B cell (primary cell): ENCODE measurements around the gene FBXO30. TPM values are rescaled to one million over a fixed set of nuclear protein-coding genes. Genes with fewer than 3 reads are reported as not detected.

Experiments
- ATAC-seq: fragments of 200-7000 bp; cut with Tn5 transposase; one replicate; pipeline ENCODE4 v1.10.0; 2021; ENCODE audit warnings: low read depth, mild to moderate bottlenecking, moderate number of reproducible peaks, moderate library complexity
- CTCF ChIA-PET: fragments of 350-600 bp; sonication (Branson Sonifier 250); formaldehyde crosslinking; loops from one replicate; lab custom pipeline; 2021; ENCODE audit warnings: antibody characterized with exemption, inconsistent platforms; lab: Charles Lee
- POLR2A ChIA-PET: fragments of 350-600 bp; sonication (Branson Sonifier 250); formaldehyde crosslinking; loops from one replicate; lab custom pipeline; 2021; ENCODE audit warnings: antibody characterized with exemption; lab: Charles Lee
- DNase-seq: peaks from one replicate; pipeline ENCODE4 v3.0.0; 2013
- H2AFZ ChIP-seq: 2 replicates; pipeline ENCODE4 v1.6.1; 2012; ENCODE audit warnings: mild to moderate bottlenecking, low read depth, low read length; ENCODE audit not compliant: insufficient read depth, poor library complexity, severe bottlenecking
- H3K27ac ChIP-seq, 2 donors: 1 replicate in 1 of 2; 2 replicates in 1 of 2; pipeline ENCODE4 v1.5.1; 2012 to 2013; ENCODE audit warnings: low read length in 2 of 2, mild to moderate bottlenecking in 2 of 2, moderate library complexity in 1 of 2
- H3K27me3 ChIP-seq, 4 experiments: fragments of 200-600 bp in 1 of 4; sonication (generic) in 1 of 4; replicated peaks in 1 of 4; 1 replicate in 2 of 4; 2 replicates in 2 of 4; pipeline versions ENCODE4 v1.6.1 to v1.7.0; 2013 to 2016; ENCODE audit warnings: low read length in 3 of 4, mild to moderate bottlenecking in 2 of 4, mixed read lengths in 1 of 4, moderate library complexity in 1 of 4; ENCODE audit not compliant: insufficient read depth in 4 of 4, control insufficient read depth in 3 of 4; ENCODE audit errors: control extremely low read depth in 1 of 4
- H3K36me3 ChIP-seq, 2 experiments: replicated peaks in 1 of 2; 1 replicate in 1 of 2; 2 replicates in 1 of 2; pipeline versions ENCODE4 v1.6.1 to v1.7.1; 2013; ENCODE audit warnings: low read length in 1 of 2; ENCODE audit not compliant: insufficient read depth in 2 of 2, control insufficient read depth in 1 of 2; ENCODE audit errors: control extremely low read depth in 1 of 2, extremely low read depth in 1 of 2
- H3K4me1 ChIP-seq, 2 donors: fragments of 200-600 bp in 1 of 2; sonication (generic) in 1 of 2; 1 replicate in 1 of 2; 2 replicates in 1 of 2; pipeline versions ENCODE4 v1.5.1 to v1.6.1; 2013 to 2017; ENCODE audit warnings: low read length in 2 of 2; ENCODE audit not compliant: control insufficient read depth in 2 of 2, insufficient read depth in 2 of 2
- H3K4me2 ChIP-seq: replicated peaks from 2 replicates; pipeline ENCODE3; 2012; ENCODE audit warnings: mild to moderate bottlenecking, low read depth, low read length; ENCODE audit not compliant: poor library complexity, severe bottlenecking
- H3K4me3 ChIP-seq, 5 experiments: fragments of 200-600 bp in 1 of 5; sonication (generic) in 1 of 5; 1 replicate in 3 of 5; 2 replicates in 2 of 5; pipeline versions ENCODE4 v1.5.1 to v1.7.0; 2011 to 2016; ENCODE audit warnings: low read length in 4 of 5, mild to moderate bottlenecking in 4 of 5, low read depth in 2 of 5, control low read depth in 1 of 5, moderate library complexity in 1 of 5; ENCODE audit not compliant: insufficient read depth in 1 of 5; ENCODE audit errors: control extremely low read depth in 1 of 5, extremely low read depth in 1 of 5
- H3K79me2 ChIP-seq: fragments of 200-600 bp; sonication (generic); one replicate; pipeline ENCODE4 v1.6.0; 2016; ENCODE audit warnings: low read length; ENCODE audit not compliant: control insufficient read depth, insufficient read depth
- H3K9ac ChIP-seq: fragments of 200-600 bp; sonication (generic); 2 replicates; pipeline ENCODE4 v1.6.1; 2017; ENCODE audit warnings: mild to moderate bottlenecking, low read length, moderate library complexity
- H3K9me3 ChIP-seq, 3 donors: one replicate each; pipeline versions ENCODE4 v1.6.1 to v1.7.1; 2013; ENCODE audit warnings: low read length in 2 of 3; ENCODE audit not compliant: control insufficient read depth in 2 of 3, insufficient read depth in 1 of 3; ENCODE audit errors: control extremely low read depth in 1 of 3
- H4K20me1 ChIP-seq: 2 replicates; pipeline ENCODE4 v1.6.0; 2012; ENCODE audit warnings: mild to moderate bottlenecking, low read length; ENCODE audit not compliant: insufficient read depth, control insufficient read depth, poor library complexity, severe bottlenecking
- H3K27ac Mint-ChIP-seq: one replicate; pipeline ENCODE4 v1.8.0; 2021; ENCODE audit warnings: mixed read lengths
- H3K27me3 Mint-ChIP-seq: one replicate; pipeline ENCODE4 v1.8.0; 2021; ENCODE audit warnings: mixed read lengths
- H3K4me1 Mint-ChIP-seq: one replicate; pipeline ENCODE4 v1.8.0; 2021; ENCODE audit warnings: mixed read lengths
- H3K4me3 Mint-ChIP-seq: one replicate; pipeline ENCODE4 v1.8.0; 2021; ENCODE audit warnings: mixed read lengths
- H3K9me3 Mint-ChIP-seq: one replicate; pipeline ENCODE4 v1.8.0; 2022; ENCODE audit warnings: mixed read lengths; ENCODE audit not compliant: insufficient read depth
- EZH2 ChIP-seq: IDR thresholded peaks from 2 replicates; pipeline ENCODE4 v1.6.1; 2012; ENCODE audit warnings: borderline replicate concordance, low read depth, mild to moderate bottlenecking, moderate library complexity, low read length; ENCODE audit not compliant: insufficient read depth, poor library complexity, severe bottlenecking
- WGBS: methylation state at CpG from one replicate; pipeline ENCODE4 v1.1.5; 2013; ENCODE audit warnings: missing lambda C conversion rate; ENCODE audit not compliant: insufficient coverage; 5-methylcytosine and 5-hydroxymethylcytosine counted together
- intact Hi-C: fragments of 100-400 bp; cut with micrococcal nuclease; formaldehyde crosslinking; loops from one replicate; pipeline ENCODE4 v1.10.0; 2022
- polyA plus RNA-seq: library from polyadenylated mRNA; depleted of rRNA; stranded (reverse); fragments of >200 nt; gene quantifications from 2 replicates; pipeline ENCODE4 v1.2.3, GENCODE V29; 2012
- total RNA-seq, 2 donors: library from RNA; stranded (reverse); fragments of 120-200 nt in 1 of 2; gene quantifications; 1 replicate in 1 of 2; 2 replicates in 1 of 2; pipeline versions ENCODE4 v1.2.3 to v1.2.4, GENCODE V29; 2013 to 2022
- TF ChIP-seq, protein P1 (sequence below): fragments of 200-600 bp; IDR thresholded peaks from one replicate; pipeline ENCODE4 v1.8.0; 2022; ENCODE audit warnings: antibody characterized with exemption, mild to moderate bottlenecking

FBXO30 gene
- total and polyA plus RNA-seq, 2 donors (not counting 1 experiment from before 2014, with no cell fraction given) = 0.85 to 9.7 TPM

DNA sequence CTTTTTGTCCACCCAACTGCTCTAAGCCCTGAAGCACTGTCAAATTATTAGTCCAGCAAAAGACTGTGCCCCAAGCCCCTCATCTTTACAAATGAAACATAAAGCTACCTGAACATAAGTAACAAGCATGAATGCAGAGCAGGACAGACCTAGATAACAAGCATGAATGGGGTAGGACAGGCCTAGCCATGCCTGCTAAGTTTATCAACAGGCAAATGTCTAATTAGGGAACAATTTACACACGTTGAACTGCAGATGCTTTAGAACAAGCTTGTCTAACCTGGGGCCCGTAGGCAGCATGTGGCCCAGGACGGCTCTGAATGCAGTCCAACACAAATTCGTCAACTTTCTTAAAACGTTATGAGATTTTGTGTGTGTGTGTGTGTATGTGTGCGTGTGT is 13.6 kb downstream of the FBXO30 start:
- Histone ChIP-seq H3K36me3 (peaks cover 1 to 13% of the 10 kb centered on the region in 2 experiments), H3K9me3 (no peaks in the 10 kb centered on the region), H3K4me1 (no peaks in the 10 kb centered on the region), H3K27me3 (no peaks in the 10 kb centered on the region), H3K27ac (no peak overlapping the region), H4K20me1 (no peaks in the 10 kb centered on the region), H3K4me3 (no peak overlapping the region), H3K9ac (no peak overlapping the region), H3K79me2 (peaks cover 38% of the 10 kb centered on the region), H3K4me2 (no peak overlapping the region), H2AFZ (no peak overlapping the region)
- no peak overlapping the region for H3K27ac Mint-ChIP-seq
- DNase-seq (no peak), ATAC-seq (no peak)
- H3K4me1 Mint-ChIP-seq = peaks cover 2% of the 10 kb centered on the region
- TF ChIP-seq, protein P1, sequence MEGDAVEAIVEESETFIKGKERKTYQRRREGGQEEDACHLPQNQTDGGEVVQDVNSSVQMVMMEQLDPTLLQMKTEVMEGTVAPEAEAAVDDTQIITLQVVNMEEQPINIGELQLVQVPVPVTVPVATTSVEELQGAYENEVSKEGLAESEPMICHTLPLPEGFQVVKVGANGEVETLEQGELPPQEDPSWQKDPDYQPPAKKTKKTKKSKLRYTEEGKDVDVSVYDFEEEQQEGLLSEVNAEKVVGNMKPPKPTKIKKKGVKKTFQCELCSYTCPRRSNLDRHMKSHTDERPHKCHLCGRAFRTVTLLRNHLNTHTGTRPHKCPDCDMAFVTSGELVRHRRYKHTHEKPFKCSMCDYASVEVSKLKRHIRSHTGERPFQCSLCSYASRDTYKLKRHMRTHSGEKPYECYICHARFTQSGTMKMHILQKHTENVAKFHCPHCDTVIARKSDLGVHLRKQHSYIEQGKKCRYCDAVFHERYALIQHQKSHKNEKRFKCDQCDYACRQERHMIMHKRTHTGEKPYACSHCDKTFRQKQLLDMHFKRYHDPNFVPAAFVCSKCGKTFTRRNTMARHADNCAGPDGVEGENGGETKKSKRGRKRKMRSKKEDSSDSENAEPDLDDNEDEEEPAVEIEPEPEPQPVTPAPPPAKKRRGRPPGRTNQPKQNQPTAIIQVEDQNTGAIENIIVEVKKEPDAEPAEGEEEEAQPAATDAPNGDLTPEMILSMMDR = no peak
- no peak for TF ChIP-seq EZH2
- 97% methylated on average over 6 of the region's 6 CpGs for WGBS
- CTCF ChIA-PET = no interaction called here
- H3K9me3 Mint-ChIP-seq = no peaks in the 10 kb centered on the region
- H3K4me3 Mint-ChIP-seq = no peak overlapping the region
- POLR2A ChIA-PET = no interaction called here
- no peaks in the 10 kb centered on the region for H3K27me3 Mint-ChIP-seq
- intact Hi-C loops = no loop called here

DNA sequence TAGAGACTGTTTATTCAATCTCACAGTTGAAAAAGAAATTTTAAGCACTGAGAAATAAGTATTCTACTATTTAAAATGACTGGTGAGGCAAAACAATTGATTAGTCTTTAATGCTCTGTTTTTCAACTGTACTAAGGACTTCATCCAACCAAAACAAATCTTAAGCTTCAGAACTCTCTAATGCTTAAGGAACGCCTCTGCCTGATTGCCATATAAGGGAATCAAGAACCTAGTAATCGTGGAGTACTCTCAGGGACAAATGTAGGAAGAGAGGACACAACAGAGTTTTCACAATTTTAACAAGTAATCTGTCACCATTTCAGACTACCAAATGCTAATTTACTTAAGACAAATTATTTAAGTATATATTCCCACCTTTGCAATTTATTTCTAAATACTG is 16.1 kb downstream of the FBXO30 start:
- ChIA-PET CTCF (no interaction called here), POLR2A (no interaction called here)
- ATAC-seq (no peak), DNase-seq (no peak)
- Histone ChIP-seq H4K20me1 (no peaks in the 10 kb centered on the region), H3K4me2 (no peak overlapping the region), H3K79me2 (peaks cover 20% of the 10 kb centered on the region), H3K4me3 (no peak overlapping the region), H2AFZ (no peak overlapping the region), H3K9me3 (no peaks in the 10 kb centered on the region), H3K36me3 (no peaks in the 10 kb centered on the region), H3K4me1 (no peaks in the 10 kb centered on the region), H3K9ac (no peak overlapping the region), H3K27ac (no peak overlapping the region), H3K27me3 (no peaks in the 10 kb centered on the region)
- Mint-ChIP-seq H3K4me1 (peaks cover 2% of the 10 kb centered on the region), H3K27me3 (no peaks in the 10 kb centered on the region), H3K9me3 (no peaks in the 10 kb centered on the region), H3K27ac (no peak overlapping the region), H3K4me3 (no peak overlapping the region)
- TF ChIP-seq, protein P1 = no peak
- no peak for TF ChIP-seq EZH2
- intact Hi-C loops = no loop called here
- WGBS = no CpG with 5 or more reads among the region's 2 CpGs
